C4-2B (cell line): ENCODE measurements around the gene DEDD.

Experiments
- H3K27ac ChIP-seq: fragments of 450-650 bp; 2 replicates; pipeline ENCODE4 v1.5.1; 2017
- CTCF ChIP-seq: fragments of 450-650 bp; conservative IDR thresholded peaks from 2 replicates; pipeline ENCODE4 v1.5.1; 2017; ENCODE audit warnings: mild to moderate bottlenecking
- ZFX ChIP-seq: fragments of 450-650 bp; IDR thresholded peaks from 2 replicates; pipeline ENCODE4 v1.6.1; 2017

Gene DEDD

GRCh38 chr1:161162806-161163205, 30.3 kb upstream of the DEDD start:
- TF ChIP-seq CTCF (no peak), ZFX (no peak)
- H3K27ac ChIP-seq: no peak overlapping the region

GRCh38 chr1:161162052-161162451, 29.6 kb upstream of the DEDD start:
- no peak overlapping the region for H3K27ac ChIP-seq
- TF ChIP-seq ZFX: no peak
- no peak for TF ChIP-seq CTCF

GRCh38 chr1:161161652-161162051, 29.2 kb upstream of the DEDD start:
- TF ChIP-seq CTCF: no peak
- no peak for TF ChIP-seq ZFX
- H3K27ac ChIP-seq: no peak overlapping the region

GRCh38 chr1:161160671-161161145, 28.2 kb upstream of the DEDD start:
- H3K27ac ChIP-seq: no peak overlapping the region
- TF ChIP-seq CTCF (no peak), ZFX (no peak)

GRCh38 chr1:161159913-161160243, 27.4 kb upstream of the DEDD start:
- peak overlapping the region; percentile 92 for H3K27ac ChIP-seq
- TF ChIP-seq CTCF (no peak), ZFX (no peak)

GRCh38 chr1:161159087-161159912, 26.8 kb upstream of the DEDD start, which contains the start of gene USP21:
TSS of gene USP21 (plus strand) at chr1:161159500. CDS start at chr1:161160641, 1,141 bp downstream.
- H3K27ac ChIP-seq: peak within 1 kb of the TSS; percentile 92
- TF ChIP-seq CTCF (no peak; the same call in 1 of the 2 replicates), ZFX (no peak)

GRCh38 chr1:161158316-161159010, 26.0 kb upstream of the DEDD start:
- H3K27ac ChIP-seq: peak overlapping the region; percentile 92
- TF ChIP-seq ZFX: no peak
- TF ChIP-seq CTCF: no peak
